RWPE2 (cell line): ENCODE measurements around the gene YBX2.

Source experiments
- ATAC-seq: fragments of 200-7000 bp; cut with Tn5 transposase; 3 replicates; pipeline ENCODE4 v1.9.1; 2021; ENCODE audit warnings: low read depth
- DNase-seq: peaks from one replicate; pipeline ENCODE4 v3.0.0-alpha.2; 2020; ENCODE audit warnings: low spot score
- H3K27ac ChIP-seq: fragments of 450-650 bp; 2 replicates; pipeline ENCODE4 v1.5.1; 2017; ENCODE audit warnings: mild to moderate bottlenecking; ENCODE audit not compliant: poor library complexity, severe bottlenecking
- H3K27me3 ChIP-seq: fragments of 250-450 bp; sonication (Bioruptor Pico); 2 replicates; pipeline ENCODE4 v1.5.1; 2021; ENCODE audit warnings: mild to moderate bottlenecking, moderate library complexity; ENCODE audit not compliant: insufficient read depth, poor library complexity, severe bottlenecking
- H3K36me3 ChIP-seq: fragments of 250-450 bp; sonication (Bioruptor Pico); 2 replicates; pipeline ENCODE4 v1.5.1; 2020; ENCODE audit warnings: low read depth, mild to moderate bottlenecking, moderate library complexity
- H3K4me1 ChIP-seq: fragments of 250-450 bp; sonication (Bioruptor Pico); 2 replicates; pipeline ENCODE4 v1.5.1; 2021; ENCODE audit warnings: mild to moderate bottlenecking, moderate library complexity; ENCODE audit not compliant: insufficient read depth, poor library complexity, severe bottlenecking
- H3K4me3 ChIP-seq: fragments of 250-450 bp; sonication (Bioruptor Pico); 2 replicates; pipeline ENCODE4 v1.5.1; 2021; ENCODE audit warnings: mild to moderate bottlenecking, moderate library complexity; ENCODE audit not compliant: severe bottlenecking
- H3K9me3 ChIP-seq: fragments of 250-450 bp; sonication (Bioruptor Pico); 2 replicates; pipeline ENCODE4 v1.5.1; 2021; ENCODE audit warnings: mild to moderate bottlenecking, moderate library complexity; ENCODE audit not compliant: severe bottlenecking
- CTCF ChIP-seq: fragments of 450-650 bp; IDR thresholded peaks from one replicate; pipeline ENCODE4 v1.5.1; 2017; ENCODE audit warnings: mild to moderate bottlenecking, moderate library complexity; ENCODE audit not compliant: poor library complexity, severe bottlenecking

YBX2 gene

GRCh38 chr17:7258731-7259554 is 35.5 kb downstream of the YBX2 start:
- H3K27me3 ChIP-seq, result no peaks in the 10 kb centered on the region
- H3K4me3 ChIP-seq, result no peak overlapping the region
- ATAC-seq (peak; percentile 21; the same call in 2 of the 3 replicates), DNase-seq (no peak)
- peaks cover 67% of the 10 kb centered on the region for H3K36me3 ChIP-seq
- H3K4me1 ChIP-seq, result peaks cover 16% of the 10 kb centered on the region
- no peaks in the 10 kb centered on the region for H3K9me3 ChIP-seq
- TF ChIP-seq CTCF, result no peak
- peak overlapping the region; percentile 86 for H3K27ac ChIP-seq

GRCh38 chr17:7256766-7257456 is 37.5 kb downstream of the YBX2 start:
- TF ChIP-seq CTCF, result no peak
- H3K9me3 ChIP-seq, result no peaks in the 10 kb centered on the region
- no peak overlapping the region for H3K27ac ChIP-seq
- DNase-seq, result no peak
- peaks cover 74% of the 10 kb centered on the region for H3K36me3 ChIP-seq
- no peaks in the 10 kb centered on the region for H3K27me3 ChIP-seq
- H3K4me3 ChIP-seq, result no peak overlapping the region
- H3K4me1 ChIP-seq, result peaks cover 16% of the 10 kb centered on the region
- no peak for ATAC-seq

- Histone ChIP-seq H3K9me3 (no peaks in the 10 kb centered on the region), H3K4me3 (no peak overlapping the region), H3K4me1 (peaks cover 8% of the 10 kb centered on the region), H3K36me3 (peaks cover 56% of the 10 kb centered on the region), H3K27me3 (no peaks in the 10 kb centered on the region), H3K27ac (no peak overlapping the region)
- ATAC-seq (no peak), DNase-seq (no peak)
- no peak for TF ChIP-seq CTCF
Observed at GRCh38 chr17:7254511-7254910, 39.9 kb downstream of the YBX2 start.

GRCh38 chr17:7253082-7253481 is 41.4 kb downstream of the YBX2 start:
- DNase-seq (no peak), ATAC-seq (no peak)
- no peaks in the 10 kb centered on the region for H3K27me3 ChIP-seq
- peak overlapping the region; percentile 62 for H3K4me3 ChIP-seq
- no peak for TF ChIP-seq CTCF
- no peaks in the 10 kb centered on the region for H3K4me1 ChIP-seq
- peak overlapping the region; percentile 70 for H3K27ac ChIP-seq
- H3K9me3 ChIP-seq, result no peaks in the 10 kb centered on the region
- peaks cover 41% of the 10 kb centered on the region for H3K36me3 ChIP-seq
